Measurements from ENCODE around the gene GMFB.
"Not testable (repeated sequence)": the region's sequence is repeated elsewhere in the genome, so short reads cannot be mapped to it uniquely, and the experiment has no call there.

DNA sequence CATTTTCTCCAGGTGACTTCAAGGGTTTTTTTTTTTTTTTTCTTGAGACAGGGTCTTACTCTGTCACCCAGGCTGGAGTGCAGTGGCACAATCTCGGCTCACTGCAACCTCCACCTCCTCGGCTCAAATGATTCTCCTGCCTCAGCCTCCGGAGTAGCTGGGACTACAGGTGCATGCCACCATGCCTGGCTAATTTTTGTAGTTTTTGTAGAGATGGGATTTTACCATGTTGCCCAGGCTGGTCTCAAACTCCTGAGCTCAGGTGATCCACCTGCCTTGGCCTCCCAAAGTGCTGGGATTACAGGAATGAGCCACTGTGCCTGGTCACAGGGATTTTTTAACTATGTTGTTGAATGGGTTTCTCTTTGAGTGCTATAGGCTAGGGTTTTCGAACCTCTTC lies 50.8 kb downstream of the GMFB start:
- TF ChIP-seq POLR2A, CTCF, EP300 (IDR thresholded peaks at IDR 0.05): not testable (repeated sequence)

Measured in stomach (tissue), 4 donors.